ENCODE results near the gene DNAJA4.

Gene DNAJA4

DNA sequence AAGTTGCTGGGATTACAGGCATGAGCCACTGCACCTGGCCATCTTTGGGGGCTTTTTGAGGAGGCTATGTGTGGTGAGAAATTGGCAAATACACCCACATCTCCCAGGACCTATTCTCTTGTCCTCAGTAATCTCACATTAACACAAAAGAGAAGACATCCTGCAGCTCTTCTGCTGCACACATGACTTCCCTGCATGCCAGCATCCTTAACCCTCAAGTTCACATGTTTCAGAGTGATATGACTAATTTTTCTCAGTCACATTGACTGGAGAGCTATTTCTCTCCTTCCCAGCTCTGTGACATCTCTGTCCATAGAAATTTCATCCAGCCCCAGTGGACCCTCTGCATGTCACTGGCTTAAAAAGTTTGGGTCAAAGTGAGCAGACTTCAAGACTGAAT is 37.0 kb downstream of the DNAJA4 start:
- H3K27ac ChIP-seq (ENCODE audit: low read depth, low read length): no peak overlapping the region

GRCh38 chr15:78301828-78302227 is 37.5 kb downstream of the DNAJA4 start:
- peaks cover 29% of the 10 kb centered on the region for H3K79me2 ChIP-seq (ENCODE audit: control insufficient read depth, low read length)
- H3K9me3 ChIP-seq (ENCODE audit: control insufficient read depth, insufficient read depth, low read length): no peaks in the 10 kb centered on the region
- peaks cover 5% of the 10 kb centered on the region for H3K36me3 ChIP-seq (ENCODE audit: control insufficient read depth, low read length)
- no peak overlapping the region for H3K4me3 ChIP-seq (ENCODE audit: low read length)
- no peaks in the 10 kb centered on the region for H3F3A ChIP-seq (ENCODE audit: control insufficient read depth, insufficient read depth)
- no peak overlapping the region for H3K4me2 ChIP-seq (ENCODE audit: low read length)
- H3K27me3 ChIP-seq (ENCODE audit: control insufficient read depth, low read length): peaks cover 6% of the 10 kb centered on the region; the same call in 1 of the 2 replicates
- H3K9me2 ChIP-seq (replicated peaks; ENCODE audit: control insufficient read depth, low read length): no peaks in the 10 kb centered on the region
- TF ChIP-seq EZH2phosphoT487 (IDR thresholded peaks at IDR 0.05; ENCODE audit: borderline replicate concordance, low read length) (no peak), CTCF (IDR thresholded peaks at IDR 0.05; ENCODE audit: low read depth, low read length, poor library complexity, severe bottlenecking) (no peak)
- no peak overlapping the region for H3K27ac ChIP-seq (ENCODE audit: low read depth, low read length)
- H3K4me1 ChIP-seq (ENCODE audit: control insufficient read depth, low read length): peaks cover 17% of the 10 kb centered on the region
- no peaks in the 10 kb centered on the region for H4K20me1 ChIP-seq (ENCODE audit: control insufficient read depth, insufficient read depth, low read depth, low read length)

More for the DNA sequence above, 37.0 kb downstream of the DNAJA4 start:
- peaks cover 4% of the 10 kb centered on the region; the same call in 1 of the 2 replicates for H3K27me3 ChIP-seq (ENCODE audit: control insufficient read depth, low read length)
- no peak overlapping the region for H3K4me3 ChIP-seq (ENCODE audit: low read length)
- TF ChIP-seq EZH2phosphoT487 (IDR thresholded peaks at IDR 0.05; ENCODE audit: borderline replicate concordance, low read length): no peak
- no peak for TF ChIP-seq CTCF (IDR thresholded peaks at IDR 0.05; ENCODE audit: low read depth, low read length, poor library complexity, severe bottlenecking)
- no peaks in the 10 kb centered on the region for H3F3A ChIP-seq (ENCODE audit: control insufficient read depth, insufficient read depth)
- H3K79me2 ChIP-seq (ENCODE audit: control insufficient read depth, low read length): peaks cover 34% of the 10 kb centered on the region
- H3K36me3 ChIP-seq (ENCODE audit: control insufficient read depth, low read length): peaks cover 5% of the 10 kb centered on the region
- H3K4me1 ChIP-seq (ENCODE audit: control insufficient read depth, low read length): peaks cover 17% of the 10 kb centered on the region
- H4K20me1 ChIP-seq (ENCODE audit: control insufficient read depth, insufficient read depth, low read depth, low read length): no peaks in the 10 kb centered on the region
- no peak overlapping the region for H3K4me2 ChIP-seq (ENCODE audit: low read length)
- H3K9me3 ChIP-seq (ENCODE audit: control insufficient read depth, insufficient read depth, low read length): no peaks in the 10 kb centered on the region
- H3K9me2 ChIP-seq (replicated peaks; ENCODE audit: control insufficient read depth, low read length): no peaks in the 10 kb centered on the region

- Histone ChIP-seq H3K9me2 (replicated peaks; ENCODE audit: control insufficient read depth, low read length) (no peaks in the 10 kb centered on the region), H3K36me3 (ENCODE audit: control insufficient read depth, low read length) (peaks cover 5% of the 10 kb centered on the region), H3K27me3 (ENCODE audit: control insufficient read depth, low read length) (peaks cover 6% of the 10 kb centered on the region; the same call in 1 of the 2 replicates), H3K79me2 (ENCODE audit: control insufficient read depth, low read length) (peaks cover 20% of the 10 kb centered on the region), H4K20me1 (ENCODE audit: control insufficient read depth, insufficient read depth, low read depth, low read length) (no peaks in the 10 kb centered on the region), H3K9me3 (ENCODE audit: control insufficient read depth, insufficient read depth, low read length) (no peaks in the 10 kb centered on the region), H3K4me3 (ENCODE audit: low read length) (no peak overlapping the region), H3K4me1 (ENCODE audit: control insufficient read depth, low read length) (peaks cover 15% of the 10 kb centered on the region), H3K4me2 (ENCODE audit: low read length) (no peak overlapping the region), H3K27ac (ENCODE audit: low read depth, low read length) (no peak overlapping the region), H3F3A (ENCODE audit: control insufficient read depth, insufficient read depth) (no peaks in the 10 kb centered on the region)
- TF ChIP-seq CTCF (IDR thresholded peaks at IDR 0.05; ENCODE audit: low read depth, low read length, poor library complexity, severe bottlenecking): no peak
- TF ChIP-seq EZH2phosphoT487 (IDR thresholded peaks at IDR 0.05; ENCODE audit: borderline replicate concordance, low read length): no peak
These were observed 38.4 kb downstream of the DNAJA4 start for GRCh38 chr15:78302579-78303312.
